HG02678 (cell line): Measurements from ENCODE around the gene KRT77.
"Not testable (repeated sequence)": the region's sequence is repeated elsewhere in the genome, so short reads cannot be mapped to it uniquely, and the experiment has no call there.

Experiments
- ATAC-seq: cut with Tn5 transposase; IDR thresholded peaks from one replicate; pipeline ENCODE4 v1.9.1; 2021; ENCODE audit warnings: mild to moderate bottlenecking, moderate library complexity; ENCODE audit not compliant: unreplicated experiment

KRT77 gene

DNA sequence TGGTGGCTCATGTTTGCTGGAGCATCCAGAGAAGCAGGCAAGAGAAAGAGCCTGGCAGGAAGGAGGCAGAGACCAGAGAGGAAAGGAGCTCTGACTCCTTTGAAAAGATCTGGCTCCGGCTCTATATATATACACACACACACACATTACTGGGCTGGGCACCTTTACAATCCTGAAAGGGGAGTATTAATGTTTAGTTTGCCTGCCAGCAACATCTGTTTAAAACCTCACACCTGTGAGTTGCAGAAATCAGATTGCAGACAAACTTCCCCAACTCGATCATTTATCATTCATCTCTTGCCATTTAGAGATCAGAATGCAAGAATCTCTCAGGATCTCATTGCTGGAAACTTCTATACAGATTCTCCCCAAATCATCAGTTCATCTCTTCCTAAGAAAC lies at the start of gene KRT77:
Gene KRT77, minus strand, starts transcription at position 101 of the 400 bp plus-strand sequence. Its CDS starts 90 bp downstream, at position 11.
- no peak for ATAC-seq

DNA sequence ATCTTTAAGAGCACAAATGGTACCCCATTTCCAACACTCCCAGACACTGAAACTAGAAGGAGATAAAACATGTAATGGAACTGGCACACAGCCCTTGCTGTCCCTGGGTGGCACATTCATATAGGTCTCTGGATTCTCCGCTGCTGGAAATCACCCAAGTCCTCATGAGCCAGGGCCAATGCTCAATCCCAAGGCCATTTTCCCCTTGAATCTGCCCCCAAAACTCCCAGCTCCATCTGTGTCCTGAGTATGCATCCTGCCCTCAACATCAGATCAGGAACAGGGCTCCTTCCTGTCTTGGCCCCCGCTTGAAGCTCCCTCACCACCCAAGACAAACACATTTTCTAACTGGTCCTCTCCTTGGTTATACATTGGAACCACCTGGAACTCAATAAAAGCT lies 49.2 kb upstream of the KRT77 start:
- no peak for ATAC-seq

DNA sequence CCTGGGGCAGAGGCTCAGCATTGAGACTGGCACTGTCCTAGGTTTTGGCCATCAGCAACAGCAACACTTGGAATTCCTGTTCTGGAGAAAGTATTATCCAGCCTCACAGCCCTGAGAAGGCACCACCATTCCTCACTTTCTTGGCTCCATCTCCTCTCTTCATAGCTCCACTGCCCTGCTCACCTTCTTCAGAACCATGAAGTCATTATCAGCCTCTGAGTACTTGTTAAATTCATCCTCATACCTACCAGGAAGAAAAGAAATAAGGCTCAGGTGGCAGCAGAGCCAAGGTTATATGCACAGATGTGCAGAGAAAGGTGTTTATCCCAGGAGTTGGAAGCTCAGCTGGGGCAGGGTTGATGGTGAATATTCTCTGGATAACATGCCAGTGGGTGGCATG lies 48.5 kb upstream of the KRT77 start:
- no peak for ATAC-seq

DNA sequence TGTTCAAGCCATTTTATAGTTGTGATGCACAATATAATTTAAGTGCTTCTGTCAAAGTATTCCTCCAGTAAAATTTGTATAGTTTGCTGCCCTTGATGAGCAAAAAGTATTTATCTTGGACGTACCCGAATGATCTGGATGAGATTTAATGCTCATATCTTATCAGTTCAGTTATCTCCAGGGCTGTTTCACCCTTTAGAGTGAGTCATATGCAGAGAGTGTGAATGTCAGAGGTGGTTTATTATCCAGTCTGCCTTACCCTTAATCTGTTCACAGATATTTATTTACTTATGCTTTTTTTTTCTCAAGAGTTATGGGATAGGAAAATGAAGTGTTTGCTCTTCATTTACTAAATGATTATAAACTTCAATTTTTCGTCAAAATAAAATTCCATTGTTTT lies 47.2 kb upstream of the KRT77 start:
- ATAC-seq, result not testable (repeated sequence)

DNA sequence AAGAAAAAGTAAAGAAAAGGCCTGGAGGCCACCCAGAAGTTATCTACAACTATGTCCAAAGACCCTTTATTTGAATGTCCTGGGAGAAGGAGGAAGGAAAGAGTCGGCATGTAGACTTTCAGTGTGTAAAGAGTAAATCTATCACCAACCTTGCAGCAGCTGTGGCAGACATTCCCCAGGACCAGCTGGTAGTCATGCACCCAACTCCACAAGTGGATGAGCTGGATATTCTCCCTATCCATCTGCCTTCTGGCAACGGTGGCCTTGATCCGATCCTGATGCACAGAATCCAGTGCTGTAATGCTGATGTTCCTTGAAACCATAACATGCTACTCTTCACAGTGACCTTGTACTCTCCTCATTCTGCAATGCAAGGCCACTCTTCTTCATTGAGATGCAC lies 46.5 kb upstream of the KRT77 start:
- no peak for ATAC-seq

DNA sequence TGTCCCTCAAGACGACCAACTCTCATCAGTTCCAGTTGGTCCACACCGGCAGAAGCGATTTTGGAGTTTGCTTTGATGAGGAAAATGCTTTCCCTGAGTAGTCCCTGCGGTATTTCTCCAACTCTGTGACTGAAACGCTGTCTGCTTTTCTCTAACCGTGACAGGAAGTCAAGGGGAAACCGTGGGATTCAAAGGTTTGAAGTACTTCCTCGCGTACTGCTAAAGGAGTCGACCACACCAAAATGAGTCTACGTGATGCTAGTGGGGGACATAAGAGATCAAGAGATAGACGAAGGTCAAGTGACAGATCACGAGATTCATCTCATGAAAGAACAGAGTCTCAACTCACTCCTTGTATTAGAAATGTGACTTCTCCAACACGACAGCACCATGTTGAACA lies 45.3 kb upstream of the KRT77 start:
- ATAC-seq, result no peak

DNA sequence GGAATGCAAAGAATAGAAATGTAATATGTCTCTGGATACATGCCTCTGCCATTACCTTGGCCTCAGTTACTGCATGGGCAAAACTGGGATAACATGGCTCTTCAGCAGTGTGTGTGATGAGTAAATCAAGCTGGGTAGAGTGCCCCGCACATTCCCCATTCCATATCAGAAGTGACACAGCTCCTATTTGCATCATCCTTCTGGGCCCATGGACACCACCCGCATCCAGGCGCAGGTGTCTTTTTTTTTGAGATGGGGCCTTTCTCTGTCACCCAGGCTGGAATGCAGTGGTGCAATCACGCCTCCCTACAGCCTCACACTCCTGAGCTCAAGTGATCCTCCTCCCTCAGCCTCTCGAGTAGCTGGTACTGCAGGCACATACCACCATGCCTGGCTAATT lies 42.2 kb upstream of the KRT77 start:
- ATAC-seq, result no peak

DNA sequence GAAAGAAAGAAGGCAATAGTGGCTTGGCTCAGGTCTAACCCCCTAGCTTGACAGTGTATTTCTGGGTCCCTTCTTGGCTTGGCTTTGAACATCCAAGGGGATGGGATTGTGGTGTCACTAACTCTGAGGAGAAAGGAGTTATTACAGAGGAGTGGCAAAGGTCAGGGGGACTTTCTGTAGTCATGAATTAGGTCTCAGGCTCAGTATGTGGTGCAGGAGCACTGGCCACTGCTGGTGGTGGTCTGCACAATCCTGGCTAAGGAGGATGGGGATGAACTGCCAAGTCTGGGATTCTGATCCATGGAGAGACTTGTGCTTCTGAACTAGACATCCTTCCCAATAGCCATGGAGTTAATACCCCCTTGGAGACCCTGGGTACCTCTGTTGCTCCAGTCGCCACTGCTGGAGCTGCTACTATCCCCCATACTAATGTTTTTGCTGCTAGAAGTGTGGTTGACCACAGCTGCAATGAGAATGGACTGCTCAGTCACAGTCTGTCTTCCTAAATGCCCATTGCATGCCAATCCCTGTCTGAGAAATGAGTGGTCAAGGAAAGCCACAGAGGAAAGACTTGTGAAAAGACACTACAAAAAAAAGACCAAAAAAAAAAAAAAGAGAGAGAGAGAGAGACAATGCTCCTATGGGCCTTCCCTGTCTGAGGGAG lies 41.3 kb upstream of the KRT77 start:
- ATAC-seq, result no peak

DNA sequence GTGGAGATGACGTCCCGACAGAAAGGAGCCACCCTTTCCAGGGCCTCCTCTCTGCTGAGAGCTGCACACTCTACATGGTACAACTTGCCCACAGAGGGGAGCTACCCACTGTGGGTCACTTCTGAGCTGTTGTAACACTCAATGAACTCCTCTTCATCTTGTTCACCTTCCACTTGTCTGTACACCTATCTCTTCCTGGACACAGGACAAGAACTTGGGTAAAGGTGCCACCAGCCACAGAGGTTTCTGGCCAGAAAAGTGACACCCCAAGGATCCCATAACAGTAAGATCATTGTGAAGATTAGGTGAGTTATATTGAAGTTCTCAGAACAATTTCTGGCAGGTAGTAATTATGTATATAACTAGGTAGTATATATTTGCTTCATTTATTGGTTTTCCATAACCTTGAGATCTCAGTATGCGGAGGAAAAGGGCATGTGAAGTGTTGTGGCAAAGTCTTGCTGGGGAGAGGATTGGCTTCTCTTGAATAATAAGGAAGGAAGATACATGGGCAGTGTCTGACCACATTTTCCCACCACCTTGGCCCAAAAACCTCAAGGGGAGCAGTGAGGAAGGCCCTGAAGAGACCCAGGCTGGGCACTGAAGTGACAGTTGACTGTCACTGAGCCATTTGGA lies 39.6 kb upstream of the KRT77 start:
- no peak for ATAC-seq

DNA sequence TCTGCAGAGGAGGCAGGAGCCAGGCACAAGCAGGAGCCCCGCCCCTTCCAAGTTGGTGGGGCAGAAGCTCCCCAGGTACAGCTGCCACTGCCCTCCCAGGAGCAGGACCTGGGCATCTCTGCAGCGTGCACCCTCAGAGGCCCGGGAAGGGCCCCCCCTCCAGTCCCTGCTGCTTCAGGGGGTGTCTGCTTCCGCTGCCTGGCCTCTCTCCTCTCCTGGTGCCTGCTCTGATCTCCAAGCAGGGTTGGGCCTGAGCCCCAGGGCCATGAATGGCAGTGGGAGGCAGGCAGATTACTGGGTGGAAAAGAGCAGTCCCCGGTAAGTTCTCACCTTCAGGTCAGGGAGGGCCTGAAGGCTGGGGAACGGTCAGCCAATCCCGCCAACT lies 38.9 kb upstream of the KRT77 start:
- no peak for ATAC-seq

DNA sequence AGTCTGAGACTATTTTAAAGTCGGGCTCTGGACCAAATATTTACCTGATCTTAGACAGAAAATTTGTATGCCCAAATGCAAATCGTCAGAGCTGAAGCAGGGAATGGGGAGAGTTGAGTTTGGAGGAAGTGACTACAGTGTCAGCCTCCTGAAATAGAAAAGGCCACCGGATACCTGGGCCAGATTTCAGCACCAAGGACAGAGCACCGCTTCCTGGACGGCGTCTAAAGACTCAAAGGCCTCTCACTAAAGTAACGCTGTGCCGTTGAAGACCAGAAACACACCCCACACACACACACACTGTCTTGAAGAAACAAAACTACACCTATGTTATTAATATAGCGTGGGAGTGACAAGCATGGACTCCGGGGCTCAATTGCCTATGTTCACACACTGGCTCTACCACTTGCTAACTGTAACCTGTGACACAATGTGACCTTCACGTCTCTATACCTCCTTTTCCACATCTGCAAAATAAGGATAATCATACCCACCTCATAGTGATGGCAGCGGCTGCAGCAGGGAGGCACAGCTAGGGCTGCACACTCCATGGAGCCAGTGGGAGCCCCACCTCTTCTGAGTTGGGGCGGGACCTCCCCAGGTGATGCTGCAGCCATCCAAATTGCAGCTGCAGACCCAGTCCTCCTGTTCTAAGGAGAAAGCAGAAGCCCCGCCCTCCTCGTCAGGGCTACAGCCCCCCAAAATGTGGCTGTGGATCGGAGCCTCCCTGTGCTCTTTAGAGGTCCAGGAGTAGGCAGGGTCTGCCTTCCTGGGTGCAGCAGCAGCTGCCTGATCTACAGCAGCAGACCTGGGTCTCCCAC lies 38.3 kb upstream of the KRT77 start:
- ATAC-seq, result no peak

DNA sequence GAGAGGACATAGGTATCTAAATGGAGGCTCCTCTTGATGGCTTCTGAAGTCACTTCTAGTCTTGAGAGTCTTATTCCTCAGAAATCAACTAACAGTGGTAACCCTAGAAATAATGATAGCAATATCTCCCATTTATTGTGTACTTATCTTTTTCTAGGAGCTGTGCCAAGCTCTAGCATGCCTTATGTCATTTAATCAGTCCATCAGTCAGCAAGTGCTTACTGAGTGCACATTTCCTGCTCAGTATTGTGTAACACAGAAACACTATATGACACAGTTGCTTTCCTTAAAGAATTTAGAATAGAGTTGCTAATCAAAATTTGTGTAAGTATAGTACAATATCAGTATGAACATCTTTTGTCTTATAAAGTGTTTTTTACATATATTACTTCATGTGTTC lies 37.3 kb upstream of the KRT77 start:
- ATAC-seq, result no peak

DNA sequence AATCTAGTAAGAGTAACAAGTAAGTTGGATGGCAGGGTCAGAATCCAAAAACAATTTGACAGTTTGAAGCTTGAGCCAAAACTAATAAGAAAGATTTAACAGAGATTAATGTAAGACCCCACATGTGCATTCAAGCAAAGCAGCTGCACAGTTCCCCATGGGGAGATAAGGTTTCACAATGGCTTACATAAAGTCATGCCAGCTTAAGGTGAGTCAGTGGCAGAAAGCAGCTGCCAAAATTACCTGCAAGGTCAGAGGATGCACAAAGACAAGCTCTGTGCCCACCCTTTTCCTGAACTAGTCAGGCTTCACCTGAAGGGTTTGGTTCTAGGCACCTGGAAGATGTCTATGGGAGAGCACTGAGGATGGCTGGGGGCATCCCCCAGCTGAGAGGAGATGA lies 36.6 kb upstream of the KRT77 start:
- no peak for ATAC-seq

DNA sequence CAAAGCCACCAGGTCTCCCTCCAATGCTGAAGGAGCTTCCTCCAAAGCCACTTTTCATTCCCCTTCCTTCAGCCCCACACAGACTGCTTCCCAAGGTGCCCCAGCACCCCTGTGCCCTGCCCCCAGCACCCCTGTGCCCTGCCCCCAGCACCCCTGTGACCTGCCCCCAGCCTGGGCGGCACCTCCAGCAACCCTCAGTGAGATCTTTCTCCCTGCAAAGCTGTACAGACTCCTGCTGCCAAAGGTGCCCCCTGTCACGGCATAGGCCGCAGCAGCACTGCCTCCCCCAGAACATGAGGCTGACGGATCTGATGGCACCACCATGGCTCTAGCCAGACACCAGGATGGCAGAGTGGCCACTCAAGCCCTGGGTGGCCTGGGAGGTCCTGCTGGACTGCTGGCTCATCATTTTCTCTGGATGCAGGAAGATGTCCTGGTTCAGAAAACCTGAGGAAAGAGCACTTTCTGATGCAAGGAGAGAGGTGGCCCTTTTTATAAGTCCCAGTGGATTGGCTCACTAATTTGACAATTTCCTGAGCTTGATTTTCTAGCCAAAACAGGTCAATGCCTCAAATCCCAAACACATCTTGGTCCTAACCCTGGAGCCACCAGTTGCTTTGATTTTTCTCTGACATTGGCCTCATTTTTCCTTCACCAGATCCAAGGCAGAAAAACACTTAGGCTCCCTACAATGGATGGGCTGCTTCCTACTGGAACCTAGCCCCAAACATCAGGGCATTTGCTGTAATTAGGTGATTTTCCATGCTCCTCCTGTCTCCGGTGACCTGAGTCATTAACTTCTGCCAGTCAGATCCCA lies 32.7 kb upstream of the KRT77 start:
- no peak for ATAC-seq

DNA sequence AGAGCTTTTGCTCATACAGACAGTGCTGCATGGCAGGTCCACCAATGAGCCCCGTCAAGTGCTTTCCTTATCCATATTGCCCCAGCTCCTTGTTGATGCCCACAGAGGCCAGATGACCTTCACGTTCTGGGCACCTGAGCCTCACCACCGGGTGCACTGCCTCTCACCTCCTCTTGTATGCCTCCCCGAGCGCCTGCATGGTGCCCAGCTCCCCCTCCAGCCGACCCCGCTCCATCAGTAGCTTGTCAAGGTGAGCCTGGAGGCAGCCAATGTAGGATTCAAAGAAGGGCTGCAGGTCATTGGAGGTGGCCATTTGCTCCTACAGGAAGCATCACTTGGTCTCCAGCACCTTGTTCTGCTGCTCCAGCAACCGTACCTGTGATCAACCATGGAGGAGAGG lies 31.8 kb upstream of the KRT77 start:
- no peak for ATAC-seq

DNA sequence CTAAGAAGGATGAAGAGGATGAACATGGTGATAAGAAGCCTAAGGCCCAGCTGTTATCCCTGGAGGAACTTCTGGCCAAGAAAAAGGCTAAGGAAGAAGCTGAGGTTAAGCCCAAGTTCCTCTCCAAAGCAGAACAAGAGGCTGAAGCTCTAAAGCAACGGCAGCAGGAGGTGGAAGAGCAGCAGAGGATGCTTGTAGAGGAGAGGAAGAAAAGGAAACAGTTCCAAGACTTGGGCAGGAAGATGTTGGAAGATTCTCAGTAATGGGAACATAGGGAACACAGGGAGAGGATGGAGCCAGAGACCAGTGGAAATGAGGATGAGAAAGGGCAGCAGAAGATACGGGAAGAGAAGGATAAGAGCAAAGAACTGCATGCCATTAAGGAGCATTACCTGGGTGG lies 27.5 kb upstream of the KRT77 start:
- no peak for ATAC-seq

DNA sequence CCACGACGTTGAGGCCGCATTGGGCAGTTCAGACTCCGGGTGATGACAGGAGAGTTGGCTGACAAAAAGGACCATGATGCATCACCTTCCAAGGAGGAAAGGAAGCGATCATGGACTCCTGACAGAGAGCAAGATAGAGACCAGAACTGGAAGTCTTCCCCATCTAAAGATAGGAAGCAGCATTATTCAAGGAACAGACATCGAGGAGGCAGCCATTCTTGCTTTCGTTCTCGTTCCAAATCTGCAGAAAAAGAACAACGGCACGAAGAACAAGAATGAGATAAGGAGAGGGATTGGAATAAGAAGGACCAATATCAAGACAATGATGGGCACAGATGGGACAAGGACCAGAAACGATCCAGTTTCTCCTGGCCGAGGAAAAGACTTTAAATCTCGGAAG lies 27.1 kb upstream of the KRT77 start:
- no peak for ATAC-seq

DNA sequence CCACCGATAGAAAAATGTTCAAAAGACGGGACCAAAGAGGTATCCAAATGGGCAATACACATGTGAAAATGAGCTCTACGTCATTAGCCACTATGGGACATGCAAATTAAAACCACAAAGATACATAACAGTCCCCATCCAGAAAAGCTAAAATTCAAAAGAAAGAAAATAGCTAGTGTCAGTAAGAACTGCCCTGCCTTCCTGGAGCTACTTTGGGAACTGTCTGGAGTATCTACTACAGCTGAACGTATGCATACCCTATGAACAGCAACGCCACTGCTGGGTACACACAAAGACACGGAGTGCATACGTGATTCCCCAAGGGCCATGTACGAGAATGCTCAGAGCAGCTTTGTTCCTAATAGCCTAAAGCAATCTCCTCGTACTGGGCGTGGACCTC lies 25.8 kb upstream of the KRT77 start:
- no peak for ATAC-seq

DNA sequence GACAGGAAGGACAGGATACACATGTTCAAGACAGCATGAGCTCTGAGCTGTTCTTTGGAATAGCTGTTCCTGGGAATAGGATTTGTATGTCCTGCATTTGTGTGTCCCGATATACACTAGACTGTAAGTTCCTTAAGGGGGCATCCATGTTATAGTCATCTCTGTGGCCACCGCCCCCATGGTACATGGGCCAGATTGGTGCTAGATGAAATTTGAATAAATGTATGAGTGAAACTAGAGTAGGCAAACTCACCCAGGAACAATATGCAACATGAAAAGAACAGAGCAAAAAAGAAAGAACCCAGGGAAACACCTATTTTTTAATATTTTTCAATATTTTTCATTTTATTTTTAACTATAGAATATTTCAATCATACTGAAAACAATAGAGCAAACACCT lies 25.1 kb upstream of the KRT77 start:
- ATAC-seq, result no peak

DNA sequence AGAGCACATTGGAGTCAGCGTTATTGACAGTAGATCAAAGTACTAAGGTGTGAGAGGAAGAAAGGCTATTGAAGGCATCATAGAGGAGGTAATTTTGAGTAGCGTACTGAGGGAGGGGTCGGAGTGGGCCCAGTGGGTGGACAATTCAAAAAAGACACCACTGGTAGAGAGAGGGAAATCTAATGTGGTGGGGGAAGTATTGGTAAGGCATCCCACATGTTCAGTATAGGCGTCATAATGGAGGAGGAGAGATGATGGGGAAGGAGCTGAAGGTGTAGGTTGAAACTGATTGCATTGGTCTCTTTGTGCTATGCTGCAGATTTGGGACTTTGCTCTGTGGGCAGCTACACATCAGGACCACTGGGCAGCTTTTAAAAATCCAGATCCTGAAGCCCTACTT lies 23.7 kb upstream of the KRT77 start:
- ATAC-seq, result no peak

DNA sequence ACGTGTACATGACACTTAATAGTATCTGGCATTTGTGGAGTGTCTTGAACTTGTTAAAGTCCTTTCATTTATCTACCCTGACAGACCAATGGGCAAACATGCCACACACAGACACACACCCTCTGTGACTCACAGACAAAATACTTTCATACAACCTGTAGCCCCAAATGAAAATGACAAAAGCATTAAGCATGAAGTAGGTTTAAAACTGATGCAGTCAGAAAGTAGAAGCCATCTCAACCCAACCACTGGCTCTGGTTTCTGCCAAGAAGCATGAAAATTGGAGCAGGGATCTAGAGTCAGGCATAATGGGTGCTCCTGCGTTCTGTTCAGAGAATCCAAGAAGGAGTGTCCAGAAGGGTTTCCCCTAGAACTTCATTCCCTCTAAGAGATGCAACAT lies 23.1 kb upstream of the KRT77 start:
- ATAC-seq, result no peak
